Measurements from ENCODE around the gene EMILIN2. TPM values are rescaled to one million over a fixed set of nuclear protein-coding genes. Genes with fewer than 3 reads are reported as not detected.

Gene EMILIN2
- total and polyA plus RNA-seq, 2 of the 8 experiments (the other 6 are each of a cell fraction or from before 2014, with no cell fraction given): 6.0 to 7.5 TPM

GRCh38 chr18:2913398-2914005 is 66.7 kb downstream of the EMILIN2 start:
- H2AK5ac ChIP-seq (ENCODE audit: low read depth, low read length): no peak overlapping the region
- no peak overlapping the region for H3K18ac ChIP-seq (ENCODE audit: extremely low read depth, low read length)
- no peak overlapping the region for H3K27ac ChIP-seq (ENCODE audit: low read depth, low read length)
- no peaks in the 10 kb centered on the region for H3K79me1 ChIP-seq (ENCODE audit: low read depth, low read length)
- no peak overlapping the region for H3K9ac ChIP-seq (replicated peaks in 1 of 4; ENCODE audit: extremely low read depth in 1 of 4, low read depth in 3 of 4, low read length in 3 of 4)
- no peaks in the 10 kb centered on the region; a peak in 1 of 4 replicates for H3K9me3 ChIP-seq (ENCODE audit: insufficient read depth in 2 of 2, low read depth in 1 of 2, low read length in 1 of 2)
- H3K14ac ChIP-seq (ENCODE audit: insufficient read length): no peak overlapping the region
- H3K4me1 ChIP-seq (replicated peaks in 1 of 4; ENCODE audit: control insufficient read depth in 3 of 4, insufficient read depth in 4 of 4, low read length in 3 of 4): peaks cover 0 to 8% (median 5%) of the 10 kb centered on the region in 4 experiments; a peak in 5 of 7 replicates
- H2BK5ac ChIP-seq (ENCODE audit: low read depth, low read length): no peak overlapping the region
- no peaks in the 10 kb centered on the region for H3K23me2 ChIP-seq (ENCODE audit: low read depth, low read length)
- H3K27me3 ChIP-seq (replicated peaks in 1 of 4; ENCODE audit: control insufficient read depth in 3 of 4, extremely low read depth in 1 of 4, insufficient read depth in 3 of 4, low read length in 3 of 4): no peaks in the 10 kb centered on the region
- no peak overlapping the region for H2AFZ ChIP-seq (ENCODE audit: low read length)
- WGBS, 2 experiments (ENCODE audit: extremely low coverage in 1 of 2, insufficient coverage in 1 of 2, insufficient read length in 1 of 2, insufficient replicate concordance in 2 of 2, low coverage in 1 of 2, low lambda C conversion rate in 2 of 2, missing lambda C conversion rate in 1 of 2): 91% methylated on average over 17 of the region's 17 CpGs; no CpG with 5 or more reads in 1 of the 2 experiments
- TF ChIP-seq MAFK (IDR thresholded peaks at IDR 0.05; ENCODE audit: low read depth, low read length) (no peak), HDAC6 (IDR thresholded peaks at IDR 0.05; ENCODE audit: low read depth, low read length) (no peak), SAP30 (IDR thresholded peaks at IDR 0.05; ENCODE audit: insufficient read depth, insufficient replicate concordance, low read length) (no peak), TEAD4 (IDR thresholded peaks at IDR 0.05; ENCODE audit: low read depth, low read length) (no peak), ZNF274 (IDR thresholded peaks at IDR 0.05; ENCODE audit: borderline replicate concordance, extremely low read depth, low read length) (no peak), CHD1 (IDR thresholded peaks at IDR 0.05; ENCODE audit: low read depth, low read length) (no peak)
- no peak overlapping the region for H4K91ac ChIP-seq (replicated peaks; ENCODE audit: insufficient read length, low read length)
- DNase-seq (ENCODE audit: low read depth in 1 of 2, low spot score in 2 of 2) (no peak), FAIRE-seq (no peak)
- H2BK120ac ChIP-seq (replicated peaks; ENCODE audit: low read depth, low read length): no peak overlapping the region
- H2BK15ac ChIP-seq (ENCODE audit: low read length): no peak overlapping the region
- H4K20me1 ChIP-seq (replicated peaks in 1 of 2; ENCODE audit: control insufficient read depth in 1 of 2, insufficient read depth in 2 of 2, low read length in 2 of 2): peaks cover 0 to 3% of the 10 kb centered on the region in 2 experiments
- no peak overlapping the region for H3K4me2 ChIP-seq (ENCODE audit: insufficient read depth in 1 of 2, low read depth in 2 of 2, low read length in 2 of 2)
- POLR2A ChIA-PET (ENCODE audit: partially characterized antibody): no interaction called here
- no peak overlapping the region; the same call in 1 of the 2 replicates for H4K8ac ChIP-seq (ENCODE audit: extremely low read depth, insufficient read depth, low read length)
- no peak overlapping the region for H2BK20ac ChIP-seq (ENCODE audit: low read length)
- no peak overlapping the region for H4K5ac ChIP-seq (ENCODE audit: insufficient read length, low read depth, low read length)
- no peak overlapping the region for H3K23ac ChIP-seq (ENCODE audit: insufficient read length)
- CTCF ChIA-PET (ENCODE audit: partially characterized antibody): interaction anchor here (0.9 to 1.3 kb wide), 5 partner anchors 11 to 239 kb away, joined by 3 to 4 read pairs (median 3); partner anchors contain the start of gene EMILIN2
- H3K4ac ChIP-seq (replicated peaks; ENCODE audit: insufficient read length, low read depth, low read length): no peak overlapping the region
- H2BK12ac ChIP-seq (ENCODE audit: low read depth, low read length): no peak overlapping the region
- H3K36me3 ChIP-seq (ENCODE audit: control insufficient read depth in 2 of 4, insufficient read depth in 4 of 4, low read length in 3 of 4): peaks cover 0 to 25% (median 15%) of the 10 kb centered on the region in 4 experiments; a peak in 6 of 8 replicates
- H3K56ac ChIP-seq (replicated peaks; ENCODE audit: insufficient read length, low read depth, low read length): no peak overlapping the region
- no peaks in the 10 kb centered on the region for H3K79me2 ChIP-seq (ENCODE audit: control insufficient read depth in 1 of 2, insufficient read depth in 2 of 2, low read length in 2 of 2)
- H3K4me3 ChIP-seq (ENCODE audit: extremely low read depth in 1 of 4, insufficient read depth in 2 of 4, low read depth in 3 of 4, low read length in 4 of 4): no peak overlapping the region
